Activated naive CD8-positive, alpha-beta T cell (primary cell): ENCODE results near the gene AIF1L.

Experiments
- H3K27ac Mint-ChIP-seq: one replicate; pipeline ENCODE4 v1.8.0; 2021; ENCODE audit warnings: mixed read lengths
- H3K27me3 Mint-ChIP-seq: one replicate; pipeline ENCODE4 v1.8.0; 2021; ENCODE audit warnings: mixed read lengths
- H3K36me3 Mint-ChIP-seq: one replicate; pipeline ENCODE4 v1.8.0; 2021; ENCODE audit warnings: mixed read lengths
- H3K4me1 Mint-ChIP-seq: one replicate; pipeline ENCODE4 v1.8.0; 2021; ENCODE audit warnings: low read depth, mixed read lengths
- H3K4me3 Mint-ChIP-seq: one replicate; pipeline ENCODE4 v1.8.0; 2021; ENCODE audit warnings: mild to moderate bottlenecking, mixed read lengths
- H3K9me3 Mint-ChIP-seq: one replicate; pipeline ENCODE4 v1.8.0; 2021; ENCODE audit warnings: low read depth, mixed read lengths

The AIF1L gene

DNA sequence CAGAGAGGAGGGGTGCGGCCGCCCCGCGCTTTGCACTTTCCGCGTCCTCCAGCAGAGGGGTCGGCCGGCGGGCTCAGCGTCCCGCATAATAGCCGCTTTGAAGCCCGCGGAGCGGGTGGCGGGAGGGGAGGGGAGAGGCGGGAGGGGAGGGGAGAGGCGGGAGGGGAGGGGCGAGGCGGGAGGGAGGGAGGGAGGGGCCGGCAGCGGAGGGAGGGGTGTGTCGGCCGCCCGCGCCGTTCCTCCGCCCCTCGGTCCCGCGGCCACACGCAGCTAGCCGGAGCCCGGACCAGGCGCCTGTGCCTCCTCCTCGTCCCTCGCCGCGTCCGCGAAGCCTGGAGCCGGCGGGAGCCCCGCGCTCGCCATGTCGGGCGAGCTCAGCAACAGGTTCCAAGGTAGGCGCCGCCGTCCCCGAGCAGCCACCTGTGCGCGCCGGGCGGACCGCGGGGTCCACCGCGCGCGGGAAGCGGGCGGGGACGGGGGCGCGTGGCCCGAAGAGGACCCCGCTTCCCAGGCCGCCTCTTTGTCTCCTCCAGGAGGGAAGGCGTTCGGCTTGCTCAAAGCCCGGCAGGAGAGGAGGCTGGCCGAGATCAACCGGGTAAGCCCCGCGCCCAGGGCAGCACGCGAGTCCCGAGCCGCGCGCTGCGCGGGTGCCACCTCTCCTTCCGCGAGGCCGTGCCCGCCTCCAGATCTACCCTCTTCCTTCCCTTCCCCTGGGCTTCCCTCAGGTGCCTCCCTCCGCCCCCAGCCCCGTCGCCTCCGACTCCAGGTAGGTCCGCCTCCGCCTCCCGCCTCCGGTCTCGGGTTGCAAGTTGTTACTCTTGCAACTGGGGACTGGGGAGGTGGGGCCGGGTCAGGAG lies at the start of gene AIF1L:
Gene AIF1L (plus strand): TSS at position 263 of the 857 bp plus-strand sequence. CDS start 99 bp downstream, at position 362.
- Mint-ChIP-seq H3K4me1 (peaks cover 8% of the 10 kb centered on the region), H3K36me3 (no peaks in the 10 kb centered on the region), H3K4me3 (peak within 1 kb of the TSS; percentile 79), H3K27me3 (peaks cover 18% of the 10 kb centered on the region), H3K27ac (no peak within 1 kb of the TSS), H3K9me3 (no peaks in the 10 kb centered on the region)

DNA sequence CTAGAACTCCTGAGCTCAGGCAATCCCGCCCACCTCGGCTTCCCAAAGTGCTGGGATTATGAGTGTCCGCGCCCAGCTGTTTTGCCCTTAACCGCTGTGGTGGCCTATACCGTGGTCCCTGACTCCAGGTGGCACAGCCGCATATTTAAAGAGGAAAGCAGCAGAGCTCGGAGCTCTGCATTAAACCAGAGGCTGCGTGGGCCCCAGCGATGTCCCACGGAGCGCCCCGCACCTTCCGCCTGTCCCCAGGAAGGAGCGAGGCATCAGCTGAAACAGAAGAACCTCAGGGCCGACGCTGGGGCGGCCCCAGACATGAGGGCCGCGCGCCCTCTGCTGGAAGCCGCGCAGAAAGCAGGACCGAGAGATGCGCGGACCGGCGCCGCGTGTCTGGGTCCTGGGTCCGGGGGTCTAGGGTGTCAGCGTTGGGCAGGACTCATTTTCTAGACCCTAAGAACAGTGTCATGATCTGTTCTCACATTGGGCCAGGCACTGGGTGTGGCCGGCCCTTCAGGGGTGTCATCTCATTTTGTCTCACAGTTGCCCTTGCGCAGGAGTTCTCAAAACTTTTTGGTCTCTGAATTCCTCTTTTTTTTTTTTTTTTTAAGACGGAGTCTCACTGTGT lies 49.6 kb upstream of the AIF1L start:
- no peaks in the 10 kb centered on the region for H3K9me3 Mint-ChIP-seq
- H3K27ac Mint-ChIP-seq, result no peak overlapping the region
- peaks cover 8% of the 10 kb centered on the region for H3K4me1 Mint-ChIP-seq
- peaks cover 2% of the 10 kb centered on the region for H3K27me3 Mint-ChIP-seq
- no peaks in the 10 kb centered on the region for H3K36me3 Mint-ChIP-seq
- no peak overlapping the region for H3K4me3 Mint-ChIP-seq

- Mint-ChIP-seq H3K27me3 (peaks cover 2% of the 10 kb centered on the region), H3K36me3 (no peaks in the 10 kb centered on the region), H3K27ac (no peak overlapping the region), H3K4me3 (no peak overlapping the region), H3K4me1 (peaks cover 8% of the 10 kb centered on the region), H3K9me3 (no peaks in the 10 kb centered on the region)
Measured at GRCh38 chr9:131048332-131048731, 48.0 kb upstream of the AIF1L start.

- Mint-ChIP-seq H3K4me3 (no peak overlapping the region), H3K27me3 (peaks cover 2% of the 10 kb centered on the region), H3K9me3 (no peaks in the 10 kb centered on the region), H3K36me3 (no peaks in the 10 kb centered on the region), H3K4me1 (peaks cover 8% of the 10 kb centered on the region), H3K27ac (no peak overlapping the region)
Measured at GRCh38 chr9:131048820-131049219, 47.5 kb upstream of the AIF1L start.

DNA sequence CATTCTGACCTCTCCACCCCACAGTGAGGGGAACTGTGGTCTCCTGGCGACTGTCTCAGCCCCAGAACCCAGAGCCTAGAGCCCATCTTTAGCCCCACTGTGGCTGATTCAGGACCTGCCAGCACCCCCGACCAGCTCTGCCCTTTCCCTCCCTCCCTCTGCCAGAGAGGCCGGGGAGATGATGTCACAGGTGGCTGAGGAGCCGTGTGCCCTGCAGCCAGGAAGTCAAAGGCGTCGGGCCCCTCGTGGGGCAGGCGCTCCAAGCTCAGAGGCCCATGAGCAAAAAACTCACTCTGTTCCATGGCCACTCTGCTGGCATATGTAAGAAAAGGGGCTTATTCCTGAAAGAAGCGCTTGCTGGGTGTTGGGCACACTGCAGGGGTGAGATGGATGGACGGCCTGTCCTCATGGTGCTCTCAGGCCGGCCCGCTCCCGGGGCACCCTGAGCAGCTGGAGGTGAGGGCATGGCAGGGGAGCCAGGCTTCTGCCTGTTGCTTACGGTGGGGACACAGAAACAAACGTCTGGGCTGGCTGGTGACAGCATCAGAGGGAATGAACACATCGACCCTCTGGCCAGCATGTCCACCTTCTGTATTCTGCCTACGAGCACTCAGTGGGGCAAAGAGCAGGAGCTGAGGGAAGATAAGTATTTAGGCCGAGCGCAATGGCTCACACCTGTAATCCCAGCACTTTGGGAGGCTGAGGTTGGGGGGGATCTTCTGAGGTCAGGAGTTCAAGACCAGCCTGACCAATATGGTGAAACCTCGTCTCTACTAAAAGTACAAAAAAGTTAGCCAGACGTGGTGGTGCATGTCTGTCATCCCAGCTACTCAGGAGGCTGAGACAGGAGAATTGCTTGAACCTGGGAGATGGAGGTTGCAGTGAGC lies 46.3 kb upstream of the AIF1L start:
- Mint-ChIP-seq H3K36me3 (no peaks in the 10 kb centered on the region), H3K27me3 (peaks cover 2% of the 10 kb centered on the region), H3K27ac (no peak overlapping the region), H3K9me3 (no peaks in the 10 kb centered on the region), H3K4me3 (no peak overlapping the region), H3K4me1 (peaks cover 5% of the 10 kb centered on the region)

DNA sequence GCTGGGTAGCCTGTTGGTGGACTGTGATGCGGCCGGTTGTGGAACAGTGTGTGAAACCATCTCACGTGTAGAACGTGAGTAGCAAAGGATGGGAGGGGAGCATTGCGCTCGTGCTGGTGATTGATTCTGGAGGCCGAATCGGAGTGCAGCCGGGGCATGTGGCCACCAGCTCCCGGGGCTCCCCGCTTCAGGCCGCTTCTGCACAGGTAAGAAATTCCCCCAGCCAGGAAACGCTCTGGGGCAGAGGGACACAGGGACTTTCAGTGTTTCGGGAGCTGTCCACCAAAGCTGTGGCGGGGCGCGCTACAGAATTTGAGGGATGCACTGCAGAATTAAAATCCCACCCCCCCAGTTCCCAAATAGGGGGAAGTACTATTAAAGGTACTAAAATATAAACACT lies 45.5 kb upstream of the AIF1L start:
- Mint-ChIP-seq H3K36me3 (no peaks in the 10 kb centered on the region), H3K4me3 (no peak overlapping the region), H3K27me3 (peaks cover 2% of the 10 kb centered on the region), H3K27ac (no peak overlapping the region), H3K4me1 (peaks cover 3% of the 10 kb centered on the region), H3K9me3 (no peaks in the 10 kb centered on the region)

GRCh38 chr9:131051592-131052517 lies 44.5 kb upstream of the AIF1L start:
- peaks cover 2% of the 10 kb centered on the region for H3K4me1 Mint-ChIP-seq
- H3K27ac Mint-ChIP-seq, result no peak overlapping the region

GRCh38 chr9:131053896-131054295 lies 42.4 kb upstream of the AIF1L start:
- no peaks in the 10 kb centered on the region for H3K27me3 Mint-ChIP-seq

More at GRCh38 chr9:131051592-131052517, 44.5 kb upstream of the AIF1L start:
- no peaks in the 10 kb centered on the region for H3K36me3 Mint-ChIP-seq
- H3K9me3 Mint-ChIP-seq, result no peaks in the 10 kb centered on the region
- H3K4me3 Mint-ChIP-seq, result no peak overlapping the region
- peaks cover 2% of the 10 kb centered on the region for H3K27me3 Mint-ChIP-seq

DNA sequence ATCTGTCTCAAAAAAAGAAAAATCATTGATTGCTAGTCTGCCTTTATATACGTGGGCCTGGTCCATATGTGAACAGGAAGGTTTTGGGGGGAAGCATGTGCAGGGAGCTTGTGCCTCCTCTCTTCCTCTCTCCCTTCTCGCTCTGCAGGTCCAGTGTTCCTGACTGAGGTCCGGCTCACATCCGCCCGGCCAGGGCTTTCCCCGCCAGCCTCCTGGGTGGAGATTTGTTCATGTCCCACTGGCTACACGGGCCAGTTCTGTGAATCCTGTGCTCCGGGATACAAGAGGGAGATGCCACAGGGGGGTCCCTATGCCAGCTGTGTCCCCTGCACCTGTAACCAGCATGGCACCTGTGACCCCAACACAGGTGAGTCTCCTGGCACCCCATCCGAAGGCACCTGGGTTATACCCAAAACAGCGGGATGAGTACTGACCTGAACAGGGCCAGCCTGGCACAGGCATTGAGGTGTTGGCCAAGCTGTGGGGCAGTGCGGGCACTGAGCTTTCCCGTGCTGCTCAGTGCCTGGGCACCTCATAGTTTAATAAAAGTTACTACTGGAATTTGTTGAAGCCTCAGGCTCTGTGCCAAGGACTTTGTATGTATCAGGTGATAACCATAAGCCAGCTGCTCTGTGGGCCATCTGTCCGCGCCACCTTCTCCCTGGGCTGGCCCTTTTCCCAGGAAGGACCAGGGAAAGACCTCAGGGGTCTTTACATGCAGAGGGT lies 39.4 kb upstream of the AIF1L start:
- Mint-ChIP-seq H3K4me1 (no peaks in the 10 kb centered on the region), H3K27ac (no peak overlapping the region), H3K36me3 (no peaks in the 10 kb centered on the region), H3K9me3 (no peaks in the 10 kb centered on the region), H3K27me3 (no peaks in the 10 kb centered on the region), H3K4me3 (no peak overlapping the region)

More at GRCh38 chr9:131053896-131054295, 42.4 kb upstream of the AIF1L start:
- Mint-ChIP-seq H3K4me1 (no peaks in the 10 kb centered on the region), H3K4me3 (no peak overlapping the region), H3K27ac (no peak overlapping the region), H3K9me3 (no peaks in the 10 kb centered on the region), H3K36me3 (no peaks in the 10 kb centered on the region)

GRCh38 chr9:131060900-131061630 lies 35.3 kb upstream of the AIF1L start:
- H3K4me3 Mint-ChIP-seq, result no peak overlapping the region
- H3K27me3 Mint-ChIP-seq, result no peaks in the 10 kb centered on the region
- no peaks in the 10 kb centered on the region for H3K4me1 Mint-ChIP-seq

GRCh38 chr9:131062969-131063368 lies 33.4 kb upstream of the AIF1L start:
- no peak overlapping the region for H3K4me3 Mint-ChIP-seq
- H3K9me3 Mint-ChIP-seq, result no peaks in the 10 kb centered on the region
- no peaks in the 10 kb centered on the region for H3K4me1 Mint-ChIP-seq
- no peaks in the 10 kb centered on the region for H3K27me3 Mint-ChIP-seq
- no peak overlapping the region for H3K27ac Mint-ChIP-seq
- no peaks in the 10 kb centered on the region for H3K36me3 Mint-ChIP-seq

More at GRCh38 chr9:131060900-131061630, 35.3 kb upstream of the AIF1L start:
- no peaks in the 10 kb centered on the region for H3K9me3 Mint-ChIP-seq
- no peak overlapping the region for H3K27ac Mint-ChIP-seq
- H3K36me3 Mint-ChIP-seq, result no peaks in the 10 kb centered on the region

GRCh38 chr9:131065599-131065998 lies 30.7 kb upstream of the AIF1L start:
- Mint-ChIP-seq H3K36me3 (no peaks in the 10 kb centered on the region), H3K9me3 (no peaks in the 10 kb centered on the region), H3K27me3 (no peaks in the 10 kb centered on the region), H3K4me1 (no peaks in the 10 kb centered on the region), H3K27ac (no peak overlapping the region), H3K4me3 (no peak overlapping the region)

DNA sequence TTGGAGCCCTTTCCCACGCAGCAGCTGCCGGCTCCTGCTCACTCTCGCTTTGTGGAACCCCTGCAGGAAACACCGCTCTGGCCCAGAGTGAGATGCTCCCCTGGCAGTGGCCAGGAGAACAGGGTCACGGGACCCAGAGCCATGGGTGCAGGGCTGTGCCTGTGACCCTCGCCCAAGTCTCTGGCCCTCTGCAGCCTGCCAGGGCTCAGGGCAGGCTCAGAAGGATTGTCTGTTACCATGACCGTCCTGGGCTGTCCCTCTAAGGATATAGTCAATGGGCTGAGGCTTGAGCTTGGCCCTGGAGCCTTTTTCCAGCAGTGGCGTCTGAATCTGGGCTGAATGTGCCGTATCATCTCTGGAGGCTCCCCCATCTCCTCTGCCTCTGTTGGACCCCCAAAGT lies 28.7 kb upstream of the AIF1L start:
- Mint-ChIP-seq H3K9me3 (no peaks in the 10 kb centered on the region), H3K4me1 (no peaks in the 10 kb centered on the region), H3K27ac (no peak overlapping the region), H3K36me3 (no peaks in the 10 kb centered on the region), H3K4me3 (no peak overlapping the region), H3K27me3 (no peaks in the 10 kb centered on the region)
